NCI-H1417 treated with DMSO at 0.1 percent for 48 hours (cell line): ENCODE measurements around the gene ZSWIM7.

ENCODE experiments used
- DNase-seq: peaks from one replicate; lab custom pipeline; 2025; lab: John Stamatoyannopoulos, UW

ZSWIM7 gene

DNA sequence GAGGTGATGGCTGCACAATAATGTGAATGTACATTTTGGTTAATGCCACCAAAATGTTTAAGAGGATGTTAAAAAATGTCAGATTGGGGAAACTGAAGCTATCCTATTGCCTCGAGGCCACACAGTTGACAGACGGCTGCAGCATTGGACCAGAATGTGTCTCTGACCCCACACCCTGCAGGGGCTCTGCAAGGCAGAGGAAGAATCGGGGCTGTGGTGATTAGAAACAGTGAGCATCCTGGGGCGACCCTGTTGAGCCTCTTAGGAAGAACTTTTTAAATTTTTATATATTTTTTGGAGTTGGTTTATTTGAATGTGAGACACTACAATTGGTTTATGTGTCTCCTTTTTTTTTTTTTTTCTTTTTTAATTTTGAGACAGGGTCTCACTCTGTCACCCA, 69.6 kb downstream of the ZSWIM7 start:
- DNase-seq = no peak

DNA sequence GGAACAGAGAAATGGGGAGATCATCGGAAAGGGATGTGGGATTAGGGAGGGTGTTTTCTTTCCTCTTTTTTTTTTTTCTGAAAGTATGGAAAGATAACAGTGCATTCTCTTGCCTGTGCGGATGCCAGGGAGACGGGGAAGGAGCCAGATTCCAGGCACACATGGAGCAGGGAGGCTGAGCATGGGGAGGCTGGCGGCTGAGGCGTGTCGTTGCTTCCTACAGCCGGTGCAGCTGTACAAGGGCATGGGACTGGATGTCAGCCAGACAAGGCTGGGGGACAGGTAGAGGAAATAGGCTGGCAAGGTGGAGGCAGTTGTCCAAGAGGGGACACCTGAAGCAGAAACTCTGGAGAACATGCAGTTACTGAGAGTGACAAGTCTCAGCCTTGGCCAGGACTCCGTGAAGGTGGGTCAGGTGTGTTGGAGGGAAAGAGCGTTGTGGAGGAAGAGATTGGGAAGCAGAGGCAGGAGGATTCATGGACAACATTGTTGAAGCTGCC, 71.2 kb downstream of the ZSWIM7 start:
- no peak for DNase-seq
